ENCODE data around the gene GIMAP5.

The GIMAP5 gene

GRCh38 chr7:150737265-150738055 is at the start of gene GIMAP5:
GIMAP5 (plus strand) TSS chr7:150737418; CDS start chr7:150740885, 3,467 bp downstream.
- peak; percentile 60 for DNase-seq

GRCh38 chr7:150688630-150689029 is 48.6 kb upstream of the GIMAP5 start:
- DNase-seq, result no peak

- no peak for DNase-seq
Measured at GRCh38 chr7:150695654-150696053, 41.6 kb upstream of the GIMAP5 start.

GRCh38 chr7:150703209-150703608 is 34.0 kb upstream of the GIMAP5 start:
- no peak for DNase-seq

- DNase-seq, result no peak
Measured at GRCh38 chr7:150715293-150715692, 21.9 kb upstream of the GIMAP5 start.

- no peak for DNase-seq
Measured at GRCh38 chr7:150715738-150716137, 21.5 kb upstream of the GIMAP5 start.

GRCh38 chr7:150716368-150716767 is 20.9 kb upstream of the GIMAP5 start, which contains the start of gene GIMAP1:
GIMAP1 (plus strand) TSS chr7:150716613; CDS start chr7:150719048, 2,435 bp downstream.
- DNase-seq, result peak; percentile 68

- no peak for DNase-seq
Measured at GRCh38 chr7:150716939-150717338, 20.3 kb upstream of the GIMAP5 start.

GRCh38 chr7:150717814-150718420 is 19.3 kb upstream of the GIMAP5 start:
- DNase-seq, result no peak

GRCh38 chr7:150719436-150719835 is 17.8 kb upstream of the GIMAP5 start:
- DNase-seq, result no peak

- DNase-seq, result no peak
Measured at GRCh38 chr7:150719960-150720891, 17.0 kb upstream of the GIMAP5 start.

- DNase-seq, result no peak
Measured at GRCh38 chr7:150721970-150722373, 15.2 kb upstream of the GIMAP5 start.

GRCh38 chr7:150722431-150722931 is 14.7 kb upstream of the GIMAP5 start:
- no peak for DNase-seq

GRCh38 chr7:150723467-150723866 is 13.8 kb upstream of the GIMAP5 start:
- no peak for DNase-seq

GRCh38 chr7:150727381-150727780 is 9.8 kb upstream of the GIMAP5 start:
- DNase-seq, result no peak

- DNase-seq, result no peak
Measured at GRCh38 chr7:150728011-150728410, 9.2 kb upstream of the GIMAP5 start.

GRCh38 chr7:150728609-150729008 is 8.6 kb upstream of the GIMAP5 start:
- DNase-seq, result no peak

- DNase-seq, result no peak
Measured at GRCh38 chr7:150731916-150732315, 5.3 kb upstream of the GIMAP5 start.

- no peak for DNase-seq
Measured at GRCh38 chr7:150732786-150733481, 4.3 kb upstream of the GIMAP5 start.

- no peak for DNase-seq
Measured at GRCh38 chr7:150733482-150734095, 3.6 kb upstream of the GIMAP5 start.

GRCh38 chr7:150734254-150734653 is 3.0 kb upstream of the GIMAP5 start:
- DNase-seq, result no peak
